DOHH2 (cell line): ENCODE measurements around the gene VPS33A.

ENCODE experiments used
- H3F3A ChIP-seq: fragments of 200-600 bp; sonication (generic), shearing (Covaris generic); 2 replicates; pipeline ENCODE4 v1.6.0; 2016; ENCODE audit warnings: antibody characterized with exemption, mild to moderate bottlenecking; ENCODE audit not compliant: control insufficient read depth, insufficient read depth
- H3K27ac ChIP-seq: fragments of 200-600 bp; sonication (generic); 2 replicates; pipeline ENCODE4 v1.5.1; 2014; ENCODE audit warnings: low read depth, mild to moderate bottlenecking, low read length, moderate library complexity
- H3K27me3 ChIP-seq: fragments of 200-600 bp; sonication (generic); 2 replicates; pipeline ENCODE4 v1.6.1; 2014; ENCODE audit warnings: mild to moderate bottlenecking, low read length, mixed read lengths; ENCODE audit not compliant: control insufficient read depth
- H3K36me3 ChIP-seq: fragments of 200-600 bp; sonication (generic); 2 replicates; pipeline ENCODE4 v1.6.1; 2014; ENCODE audit warnings: mild to moderate bottlenecking, low read length, moderate library complexity, mixed read lengths; ENCODE audit not compliant: control insufficient read depth
- H3K4me1 ChIP-seq: fragments of 200-600 bp; sonication (generic); 2 replicates; pipeline ENCODE4 v1.6.1; 2014; ENCODE audit warnings: mild to moderate bottlenecking, low read length, mixed read lengths; ENCODE audit not compliant: control insufficient read depth
- H3K4me2 ChIP-seq: fragments of 200-600 bp; sonication (generic); 2 replicates; pipeline ENCODE4 v1.6.0; 2014; ENCODE audit warnings: mild to moderate bottlenecking, low read length, moderate library complexity
- H3K4me3 ChIP-seq: fragments of 200-600 bp; sonication (generic); 2 replicates; pipeline ENCODE4 v1.5.1; 2014; ENCODE audit warnings: mild to moderate bottlenecking, low read length, mixed read lengths
- H3K79me2 ChIP-seq: fragments of 200-600 bp; sonication (generic); 2 replicates; pipeline ENCODE4 v1.6.1; 2014; ENCODE audit warnings: mild to moderate bottlenecking, low read length, mixed read lengths; ENCODE audit not compliant: control insufficient read depth
- H3K9me2 ChIP-seq: fragments of 200-600 bp; sonication (generic); replicated peaks from 2 replicates; pipeline ENCODE4 v1.6.1; 2014; ENCODE audit warnings: mild to moderate bottlenecking, low read length, mixed read lengths; ENCODE audit not compliant: control insufficient read depth
- H3K9me3 ChIP-seq: fragments of 200-600 bp; sonication (generic); 2 replicates; pipeline ENCODE4 v1.6.1; 2014; ENCODE audit warnings: antibody characterized with exemption, low read length, mixed read lengths; ENCODE audit not compliant: control insufficient read depth, insufficient read depth
- H4K20me1 ChIP-seq: fragments of 200-600 bp; sonication (generic); 2 replicates; pipeline ENCODE4 v1.6.0; 2014; ENCODE audit warnings: low read depth, mild to moderate bottlenecking, antibody characterized with exemption, low read length, moderate library complexity; ENCODE audit not compliant: control insufficient read depth, insufficient read depth
- EZH2phosphoT487 ChIP-seq: fragments of 200-600 bp; sonication (generic); IDR thresholded peaks from 2 replicates; pipeline ENCODE4 v1.6.1; 2017; ENCODE audit warnings: borderline replicate concordance, mild to moderate bottlenecking, antibody characterized with exemption, low read length, moderate library complexity, mixed read lengths
- TF ChIP-seq, protein P1 (sequence below): fragments of 200-600 bp; sonication (generic); IDR thresholded peaks from one replicate; pipeline ENCODE4 v1.5.1; 2014; ENCODE audit warnings: antibody characterized with exemption, mild to moderate bottlenecking, low read depth, low read length; ENCODE audit not compliant: poor library complexity, severe bottlenecking

Gene VPS33A

DNA sequence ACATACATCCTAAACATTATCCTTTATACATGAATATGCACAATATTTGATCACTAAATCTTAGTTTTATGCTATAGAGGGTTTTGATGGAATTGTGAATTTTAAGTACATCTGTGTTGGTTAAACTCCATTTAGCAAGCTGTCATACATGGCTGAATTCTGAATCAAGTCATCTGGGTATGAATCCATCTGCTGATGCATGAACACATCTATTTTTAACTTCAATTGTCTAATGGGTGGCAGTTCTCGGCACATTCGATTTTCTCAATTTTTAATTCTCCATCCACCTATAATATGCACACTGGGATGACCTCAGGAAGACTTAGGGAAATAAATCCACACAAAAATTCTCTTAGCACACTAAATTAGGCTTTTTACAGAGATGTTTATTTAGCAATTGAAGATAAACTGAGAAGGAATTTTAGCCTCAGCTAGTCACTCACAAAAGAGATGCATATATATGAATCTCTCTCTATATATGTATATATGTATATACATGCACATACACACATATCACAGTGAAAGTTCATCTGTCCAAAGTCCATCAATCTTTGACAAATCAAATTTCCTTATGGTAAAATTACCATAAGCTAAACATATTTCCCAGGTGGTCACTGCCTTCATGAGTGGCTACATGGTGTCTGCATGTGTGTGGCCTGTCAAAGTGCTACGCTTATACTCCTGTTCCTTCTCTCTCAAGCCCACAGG, 44.5 kb upstream of the VPS33A start:
- Histone ChIP-seq H3K36me3 (no peaks in the 10 kb centered on the region; the same call in 1 of the 2 replicates), H3F3A (no peaks in the 10 kb centered on the region), H3K27me3 (no peaks in the 10 kb centered on the region), H3K27ac (no peak overlapping the region), H3K4me2 (no peak overlapping the region), H3K79me2 (no peaks in the 10 kb centered on the region), H4K20me1 (no peaks in the 10 kb centered on the region), H3K9me2 (no peaks in the 10 kb centered on the region), H3K4me1 (no peaks in the 10 kb centered on the region), H3K9me3 (no peaks in the 10 kb centered on the region), H3K4me3 (no peak overlapping the region)
- TF ChIP-seq, protein P1, sequence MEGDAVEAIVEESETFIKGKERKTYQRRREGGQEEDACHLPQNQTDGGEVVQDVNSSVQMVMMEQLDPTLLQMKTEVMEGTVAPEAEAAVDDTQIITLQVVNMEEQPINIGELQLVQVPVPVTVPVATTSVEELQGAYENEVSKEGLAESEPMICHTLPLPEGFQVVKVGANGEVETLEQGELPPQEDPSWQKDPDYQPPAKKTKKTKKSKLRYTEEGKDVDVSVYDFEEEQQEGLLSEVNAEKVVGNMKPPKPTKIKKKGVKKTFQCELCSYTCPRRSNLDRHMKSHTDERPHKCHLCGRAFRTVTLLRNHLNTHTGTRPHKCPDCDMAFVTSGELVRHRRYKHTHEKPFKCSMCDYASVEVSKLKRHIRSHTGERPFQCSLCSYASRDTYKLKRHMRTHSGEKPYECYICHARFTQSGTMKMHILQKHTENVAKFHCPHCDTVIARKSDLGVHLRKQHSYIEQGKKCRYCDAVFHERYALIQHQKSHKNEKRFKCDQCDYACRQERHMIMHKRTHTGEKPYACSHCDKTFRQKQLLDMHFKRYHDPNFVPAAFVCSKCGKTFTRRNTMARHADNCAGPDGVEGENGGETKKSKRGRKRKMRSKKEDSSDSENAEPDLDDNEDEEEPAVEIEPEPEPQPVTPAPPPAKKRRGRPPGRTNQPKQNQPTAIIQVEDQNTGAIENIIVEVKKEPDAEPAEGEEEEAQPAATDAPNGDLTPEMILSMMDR, result no peak
- no peak for TF ChIP-seq EZH2phosphoT487

DNA sequence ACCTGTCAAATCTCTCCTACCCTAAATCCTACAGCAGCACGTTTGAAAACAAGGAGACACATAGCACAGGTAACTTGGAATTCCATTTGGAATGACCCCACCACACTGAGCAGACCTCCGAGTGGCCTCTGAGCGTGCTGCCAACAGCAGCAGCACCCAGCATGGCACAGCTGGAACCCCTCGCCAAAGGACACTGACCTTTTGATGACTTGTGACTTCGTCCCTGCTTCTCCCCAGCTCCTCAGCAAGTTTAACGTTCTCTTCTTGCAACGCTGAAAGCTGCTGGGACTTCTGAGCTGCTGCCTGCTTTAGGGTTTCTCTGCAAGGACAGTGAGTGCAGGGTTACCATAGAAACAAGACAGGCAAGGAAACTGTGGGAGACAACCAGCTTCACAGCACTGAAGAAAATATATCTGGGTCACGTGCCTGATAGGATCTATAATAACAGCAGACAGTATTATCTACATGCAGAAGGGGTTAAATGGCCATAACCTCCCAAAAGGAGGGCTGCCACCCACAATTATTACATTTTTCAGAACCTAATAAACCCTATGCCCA, 43.3 kb upstream of the VPS33A start:
- no peaks in the 10 kb centered on the region; the same call in 1 of the 2 replicates for H3K36me3 ChIP-seq
- H3K4me1 ChIP-seq, result no peaks in the 10 kb centered on the region
- H3K27ac ChIP-seq, result no peak overlapping the region
- H3K9me3 ChIP-seq, result no peaks in the 10 kb centered on the region
- H3K27me3 ChIP-seq, result no peaks in the 10 kb centered on the region
- no peak overlapping the region for H3K4me2 ChIP-seq
- no peak for TF ChIP-seq EZH2phosphoT487
- TF ChIP-seq, protein P1, result no peak
- H4K20me1 ChIP-seq, result no peaks in the 10 kb centered on the region
- H3K4me3 ChIP-seq, result no peak overlapping the region
- no peaks in the 10 kb centered on the region for H3K79me2 ChIP-seq
- no peaks in the 10 kb centered on the region for H3F3A ChIP-seq
- H3K9me2 ChIP-seq, result no peaks in the 10 kb centered on the region

DNA sequence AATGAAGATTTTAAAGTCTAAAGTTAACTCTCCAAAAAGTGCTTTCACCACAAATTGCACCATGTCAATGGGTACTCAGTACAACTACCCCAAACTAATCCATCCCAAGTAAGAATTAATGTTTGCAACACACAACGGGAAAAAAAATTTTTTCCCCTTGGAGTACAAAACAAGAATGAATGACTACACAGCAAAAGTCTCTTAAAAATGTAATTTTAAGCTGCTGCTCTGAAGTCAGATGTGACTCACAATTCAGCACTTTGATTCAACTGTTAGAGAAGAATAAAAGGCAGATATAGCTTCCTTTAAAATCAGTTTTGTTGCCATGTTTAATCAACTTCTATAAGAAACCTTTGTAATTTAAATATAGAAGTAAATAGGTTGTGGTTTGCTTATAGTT, 42.5 kb upstream of the VPS33A start:
- H3K9me3 ChIP-seq, result no peaks in the 10 kb centered on the region
- no peak overlapping the region for H3K4me3 ChIP-seq
- H3K4me2 ChIP-seq, result no peak overlapping the region
- no peaks in the 10 kb centered on the region for H3K4me1 ChIP-seq
- no peaks in the 10 kb centered on the region for H3K79me2 ChIP-seq
- H3K27me3 ChIP-seq, result no peaks in the 10 kb centered on the region
- H3K9me2 ChIP-seq, result no peaks in the 10 kb centered on the region
- H4K20me1 ChIP-seq, result no peaks in the 10 kb centered on the region
- TF ChIP-seq, protein P1, result no peak
- no peak for TF ChIP-seq EZH2phosphoT487
- no peaks in the 10 kb centered on the region for H3F3A ChIP-seq
- no peak overlapping the region for H3K27ac ChIP-seq
- H3K36me3 ChIP-seq, result no peaks in the 10 kb centered on the region; the same call in 1 of the 2 replicates
